Stimulated activated CD4-positive, alpha-beta T cell treated with anti-CD3 and anti-CD28 coated beads, TNF-alpha, amount 100 ng/mL, for 1 hour (primary cell): Measurements from ENCODE around the gene CPT2.
A peak's percentile ranks its signal among the peaks of the same experiment; 100 is the strongest.

Experiments
- DNase-seq, 3 donors: peaks; one replicate each; pipeline ENCODE4 v3.0.0-alpha.2; 2020; ENCODE audit warnings: low read depth in 3 of 3, low spot score in 1 of 3

CPT2 gene

DNA sequence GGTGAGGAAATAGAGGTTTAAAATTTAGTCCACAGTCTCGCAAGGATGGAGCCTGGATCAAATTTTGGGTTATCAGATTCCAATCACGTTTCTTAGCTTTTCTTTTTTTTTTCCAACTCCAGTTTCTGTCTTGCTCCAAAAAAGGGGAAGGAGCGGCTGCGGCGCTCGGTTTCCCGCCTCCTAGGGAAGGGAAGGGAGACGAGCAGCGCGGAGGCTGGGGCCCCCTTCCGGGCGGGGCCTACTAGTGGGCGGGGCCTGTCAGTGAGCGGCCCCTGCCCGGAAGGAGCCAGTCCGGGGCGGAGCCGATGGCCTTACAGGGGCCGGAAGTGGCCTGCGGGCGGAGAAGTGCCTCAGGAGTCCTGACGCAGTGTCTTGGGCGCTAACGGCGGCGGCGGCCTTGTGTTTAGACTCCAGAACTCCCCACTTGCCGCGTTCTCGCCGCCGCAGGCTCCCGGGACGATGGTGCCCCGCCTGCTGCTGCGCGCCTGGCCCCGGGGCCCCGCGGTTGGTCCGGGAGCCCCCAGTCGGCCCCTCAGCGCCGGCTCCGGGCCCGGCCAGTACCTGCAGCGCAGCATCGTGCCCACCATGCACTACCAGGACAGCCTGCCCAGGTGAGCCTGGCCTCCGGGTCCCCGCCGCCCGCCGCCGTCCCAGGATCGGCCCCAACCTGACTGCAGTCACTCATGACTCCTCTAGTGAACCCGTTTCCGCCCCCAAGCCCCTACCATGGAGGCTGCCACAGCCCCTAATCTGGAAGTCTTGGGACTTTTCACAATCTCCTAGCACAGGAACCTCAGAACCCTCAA, at the start of gene CPT2:
CPT2 (plus strand) TSS at position 340 of the 806 bp plus-strand sequence; CDS start at position 460, 120 bp downstream.
- peak; percentile 74 to 83 (median 77) for DNase-seq

DNA sequence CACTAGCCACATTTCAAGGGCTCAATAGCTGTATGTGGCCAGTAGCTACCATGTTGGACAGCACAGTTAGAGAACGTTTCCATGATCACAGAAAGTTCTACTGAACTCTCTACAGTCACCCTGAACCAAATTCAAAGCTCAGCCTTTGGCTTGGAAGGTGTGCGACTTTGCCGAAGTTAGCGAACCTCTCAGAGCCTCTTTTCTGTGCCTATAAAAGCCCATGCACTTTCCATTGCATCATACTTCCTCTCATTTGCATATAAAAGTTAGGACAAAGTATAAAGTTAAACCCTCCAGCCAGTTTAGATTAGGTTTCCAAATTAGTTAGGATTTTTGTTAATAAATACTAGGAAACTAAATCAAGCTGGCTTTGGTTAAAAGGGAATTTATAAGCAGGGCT, 49.5 kb upstream of the CPT2 start:
- no peak for DNase-seq

DNA sequence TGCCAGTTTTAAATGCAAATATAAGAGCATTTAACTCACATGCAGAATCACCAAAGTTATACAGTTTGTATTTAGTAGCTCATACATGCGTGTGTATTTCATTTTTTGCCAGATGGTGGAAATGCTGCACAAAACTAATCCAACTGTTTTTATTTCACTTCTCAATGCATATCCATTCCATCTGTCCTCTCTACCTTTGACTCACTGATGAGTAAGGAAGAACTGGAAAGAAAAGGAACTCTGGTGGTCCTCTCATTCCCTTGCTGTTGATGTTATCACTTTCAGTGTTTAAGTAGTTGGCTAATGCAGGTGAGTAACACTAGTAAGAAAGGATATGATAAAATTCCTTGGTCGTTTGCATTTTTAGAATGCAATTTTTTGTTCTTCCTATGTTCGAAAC, 48.5 kb upstream of the CPT2 start:
- no peak for DNase-seq

DNA sequence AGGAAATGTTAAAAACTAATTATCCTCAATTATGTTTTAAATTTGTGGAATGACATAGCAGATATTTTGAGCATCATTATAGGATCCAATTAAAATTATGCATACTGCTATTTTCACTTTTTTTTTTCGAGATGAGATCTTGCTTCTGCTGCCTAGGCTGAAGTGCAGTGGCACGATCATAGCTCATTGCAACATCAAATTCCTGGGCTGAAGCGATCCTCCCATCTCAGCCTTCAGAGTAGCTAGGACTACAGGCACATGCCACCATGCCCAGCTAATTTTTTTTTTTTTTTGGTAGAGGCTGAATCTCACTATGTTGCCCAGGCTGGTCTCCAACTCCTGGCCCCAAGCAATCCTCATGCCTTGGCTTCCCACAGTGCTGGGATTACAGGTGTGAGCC, 42.9 kb upstream of the CPT2 start:
- no peak for DNase-seq

DNA sequence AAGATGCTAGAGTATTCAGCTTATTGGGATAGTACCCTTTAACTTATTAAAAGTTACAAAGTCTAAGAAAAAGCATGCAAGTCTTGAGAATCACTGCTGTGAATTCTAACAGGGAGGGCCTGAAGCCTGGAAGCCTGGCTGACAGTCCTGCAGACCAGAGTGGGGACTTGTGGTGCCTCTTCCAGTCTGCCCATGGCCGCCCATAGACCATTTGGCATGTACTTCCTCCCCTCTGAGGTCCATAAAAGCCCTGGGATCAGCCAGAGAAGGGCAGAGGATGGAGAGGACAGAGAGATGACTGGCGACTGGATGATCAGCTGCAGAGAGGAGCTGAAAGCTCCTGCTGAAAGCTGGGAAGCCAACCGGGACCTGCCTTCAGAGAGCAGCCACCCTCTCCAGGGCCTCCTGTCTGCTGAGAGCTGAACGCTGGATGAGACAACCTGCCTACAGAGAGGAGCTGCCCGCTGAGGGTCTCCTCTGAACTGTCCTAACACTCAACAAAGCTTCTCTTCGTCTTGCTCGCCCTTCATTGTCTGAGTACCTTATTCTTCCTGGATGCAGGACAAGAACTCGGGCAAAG, 41.7 kb upstream of the CPT2 start:
- no peak for DNase-seq

DNA sequence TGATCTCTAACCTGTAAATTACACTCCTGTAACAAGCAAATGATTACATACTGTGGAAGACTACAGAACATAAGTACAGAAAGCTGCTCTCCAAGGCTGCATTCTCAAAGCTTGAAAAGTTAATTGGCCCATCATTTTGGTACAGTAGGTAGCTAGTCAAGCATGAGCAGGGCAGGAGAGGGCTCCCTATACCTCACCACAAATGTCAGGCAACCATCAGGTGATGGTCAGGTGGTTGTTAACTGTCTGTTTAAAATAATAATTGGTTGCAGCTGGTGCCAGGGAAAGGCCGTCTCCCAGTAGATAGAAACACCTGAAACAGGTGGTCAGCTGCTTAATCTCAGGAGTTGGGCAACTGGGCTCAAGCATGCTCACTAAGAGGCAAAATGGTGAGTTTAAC, 41.1 kb upstream of the CPT2 start:
- no peak for DNase-seq

DNA sequence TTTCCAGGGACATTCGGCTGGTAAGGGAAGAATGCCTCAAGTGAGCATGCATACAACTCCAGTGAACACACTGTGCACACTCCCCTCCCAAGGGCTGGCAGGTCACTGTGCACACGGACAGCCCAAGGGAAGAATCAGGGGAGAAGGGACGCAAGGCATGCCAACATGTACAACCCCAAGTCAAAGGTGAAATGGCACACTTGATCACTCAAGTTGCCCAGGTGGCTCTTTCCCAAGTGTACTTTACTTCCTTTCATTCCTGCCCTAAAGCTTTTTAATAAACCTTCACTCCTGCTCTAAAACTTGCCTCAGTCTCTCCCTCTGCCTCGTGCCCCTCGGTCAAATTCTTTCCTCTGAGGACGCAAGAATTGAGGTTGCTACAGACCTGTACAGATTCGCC, 40.7 kb upstream of the CPT2 start:
- no peak for DNase-seq

DNA sequence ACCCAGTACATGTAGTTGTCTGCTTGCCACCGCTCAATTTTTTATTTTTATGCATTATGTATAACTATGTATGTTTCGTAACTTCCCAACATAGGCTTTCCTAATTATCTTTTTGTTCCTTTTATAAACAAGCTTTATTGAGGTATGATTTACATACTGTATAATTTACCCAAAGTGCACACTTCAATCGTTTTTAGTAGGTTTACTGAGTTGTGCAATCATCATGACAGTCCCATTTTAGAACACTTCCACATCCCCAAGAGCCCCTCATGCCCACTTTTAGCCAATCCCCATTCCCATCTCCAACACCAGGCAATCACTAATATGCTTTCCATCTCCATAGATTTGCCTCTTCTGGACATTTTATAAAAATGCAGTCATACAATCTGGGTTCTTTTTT, 39.8 kb upstream of the CPT2 start:
- DNase-seq = no peak

DNA sequence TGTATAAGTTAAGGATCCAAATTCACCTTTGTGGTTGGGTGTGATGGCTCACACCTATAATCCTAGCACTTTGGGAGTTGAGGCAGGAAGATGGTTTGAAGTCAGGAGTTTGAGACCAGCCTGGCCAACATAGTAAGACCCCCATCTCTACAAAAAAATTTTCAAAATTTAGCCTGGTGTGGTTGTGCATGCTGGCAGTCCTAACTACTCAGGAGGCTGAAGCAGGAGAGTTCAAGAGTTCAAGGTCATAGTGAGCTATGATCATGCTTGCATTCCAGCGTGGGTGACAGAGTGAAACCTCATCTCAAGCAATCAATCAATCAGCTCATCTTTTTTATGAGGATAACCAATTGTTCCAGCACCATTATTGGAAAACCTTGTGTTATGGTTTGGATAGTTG, 37.7 kb upstream of the CPT2 start:
- DNase-seq = no peak

DNA sequence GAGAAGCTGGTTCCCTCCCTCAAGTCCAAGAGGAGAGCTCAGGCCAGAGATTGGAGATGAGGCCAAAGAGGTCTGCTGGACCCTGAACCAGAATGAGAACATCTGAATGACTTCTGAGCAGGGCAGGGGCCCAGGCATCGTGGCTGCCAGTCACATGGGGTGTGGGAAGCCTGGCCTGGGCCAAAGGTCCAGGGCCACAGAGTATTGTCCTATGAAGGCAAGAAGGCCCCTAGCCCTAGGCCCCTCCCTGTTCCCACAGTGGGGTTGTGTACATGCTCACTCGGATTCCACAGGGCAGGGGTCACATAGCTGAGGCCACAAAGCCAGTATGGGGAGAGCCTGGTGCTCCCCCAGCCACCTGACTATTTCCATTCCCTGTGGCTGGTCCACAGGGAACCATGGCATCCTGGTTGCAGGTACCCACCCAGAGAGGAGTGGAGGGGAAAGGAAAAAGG, 35.7 kb upstream of the CPT2 start:
- DNase-seq = no peak

DNA sequence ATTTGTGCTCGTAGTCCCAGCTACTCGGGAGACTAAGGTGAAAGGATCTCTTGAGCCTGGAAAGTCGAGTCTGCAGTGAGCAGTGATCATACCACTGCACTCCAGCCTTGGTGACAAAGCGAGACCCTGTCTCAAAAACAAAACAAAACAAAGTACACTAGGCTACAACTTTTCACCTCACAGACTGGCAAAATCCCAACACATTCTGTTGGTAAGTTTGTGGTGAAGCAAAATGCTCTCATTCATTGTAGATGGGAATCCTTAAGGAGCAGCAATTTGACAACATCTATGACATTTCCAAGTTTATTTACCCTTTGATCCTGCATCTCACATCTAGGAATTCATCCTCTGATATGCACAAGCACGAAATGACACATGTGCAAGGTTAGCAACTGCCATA, 34.0 kb upstream of the CPT2 start:
- DNase-seq = no peak

DNA sequence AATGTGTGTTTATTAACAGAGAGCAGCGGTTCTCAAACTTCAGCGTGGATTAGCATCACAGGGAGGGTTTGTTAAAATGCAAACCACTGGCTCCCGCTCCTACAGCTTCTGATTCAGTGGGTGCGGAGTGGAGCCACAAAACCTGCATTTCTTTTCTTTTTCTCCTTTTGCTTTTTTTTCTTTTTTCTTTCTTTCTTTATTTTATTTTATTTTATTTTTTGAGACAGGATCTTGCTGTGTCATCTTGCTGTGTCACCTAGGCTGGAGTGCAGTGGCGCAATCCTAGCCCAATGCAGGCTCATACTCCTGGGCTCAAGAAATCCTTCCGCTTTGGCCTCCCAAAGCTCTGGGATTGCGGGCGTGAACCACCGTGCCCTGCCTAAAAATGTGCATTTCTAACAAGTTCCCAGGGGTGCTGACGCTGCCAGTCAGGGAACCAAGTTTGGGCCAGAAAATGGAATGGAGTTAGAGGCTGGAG, 33.3 kb upstream of the CPT2 start:
- no peak for DNase-seq

DNA sequence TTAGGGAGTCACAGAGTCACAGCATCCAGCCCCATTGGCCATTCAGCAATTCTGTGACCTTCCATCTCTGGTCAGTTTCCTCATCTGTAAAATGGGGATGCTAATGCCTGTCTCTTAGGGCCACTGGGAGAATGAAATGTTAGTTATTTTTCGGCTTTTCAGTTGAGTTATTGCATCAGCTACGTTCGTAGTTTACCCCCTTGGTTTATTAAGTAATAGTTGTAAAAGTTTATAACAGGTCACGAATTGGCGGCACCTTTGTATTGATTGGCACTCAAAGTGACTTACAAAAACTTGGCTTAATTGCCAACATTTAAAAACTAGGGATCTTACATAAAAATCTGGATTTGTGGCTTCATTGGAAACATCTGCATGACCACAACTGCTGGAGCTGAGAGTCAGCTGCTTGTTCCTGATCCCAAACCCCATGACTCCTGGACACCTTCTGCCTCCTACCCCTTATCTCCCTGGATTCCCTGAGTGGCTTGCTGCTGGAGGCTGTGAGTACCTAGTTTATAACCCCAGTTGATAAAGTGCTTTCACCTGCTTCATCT, 31.1 kb upstream of the CPT2 start:
- no peak for DNase-seq

DNA sequence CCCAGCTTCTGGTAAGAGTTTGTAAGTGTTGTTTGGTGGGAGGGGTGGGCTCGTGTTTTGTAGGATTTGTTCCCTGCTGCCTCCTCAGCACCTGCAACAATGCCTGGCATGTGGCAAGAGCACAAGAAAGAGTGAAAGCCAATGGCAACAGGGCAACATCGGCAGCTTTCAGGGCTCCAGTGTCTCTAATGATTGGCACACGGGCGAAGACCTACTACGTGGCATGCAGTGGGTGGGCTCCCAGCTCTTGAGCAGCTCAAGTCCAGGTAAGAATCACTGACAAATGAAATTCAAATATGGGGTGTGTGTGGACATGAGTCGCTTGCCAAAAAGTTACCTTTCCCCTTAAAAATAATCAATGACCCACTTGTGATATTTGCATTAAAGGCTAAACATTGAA, 30.3 kb upstream of the CPT2 start:
- DNase-seq = no peak

DNA sequence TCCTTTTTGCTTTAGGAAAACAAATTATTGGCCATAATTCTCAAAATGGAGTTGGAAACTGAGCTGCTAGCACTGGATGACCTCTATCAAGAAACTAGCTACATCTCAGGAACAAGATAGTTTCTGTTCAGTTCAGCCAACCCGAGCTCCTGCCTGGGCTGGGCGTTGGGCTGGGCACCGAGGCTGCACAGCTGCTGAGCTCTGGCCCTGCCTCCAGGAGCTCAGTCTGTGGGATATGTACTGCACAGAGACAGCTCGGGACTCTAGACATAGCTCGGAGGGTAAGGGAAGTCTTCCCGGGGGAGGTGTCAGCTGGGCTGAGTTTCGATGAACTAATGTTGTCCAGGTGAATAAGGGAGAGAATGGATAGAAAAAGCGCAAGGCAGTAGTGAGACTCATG, 29.7 kb upstream of the CPT2 start:
- DNase-seq = no peak

DNA sequence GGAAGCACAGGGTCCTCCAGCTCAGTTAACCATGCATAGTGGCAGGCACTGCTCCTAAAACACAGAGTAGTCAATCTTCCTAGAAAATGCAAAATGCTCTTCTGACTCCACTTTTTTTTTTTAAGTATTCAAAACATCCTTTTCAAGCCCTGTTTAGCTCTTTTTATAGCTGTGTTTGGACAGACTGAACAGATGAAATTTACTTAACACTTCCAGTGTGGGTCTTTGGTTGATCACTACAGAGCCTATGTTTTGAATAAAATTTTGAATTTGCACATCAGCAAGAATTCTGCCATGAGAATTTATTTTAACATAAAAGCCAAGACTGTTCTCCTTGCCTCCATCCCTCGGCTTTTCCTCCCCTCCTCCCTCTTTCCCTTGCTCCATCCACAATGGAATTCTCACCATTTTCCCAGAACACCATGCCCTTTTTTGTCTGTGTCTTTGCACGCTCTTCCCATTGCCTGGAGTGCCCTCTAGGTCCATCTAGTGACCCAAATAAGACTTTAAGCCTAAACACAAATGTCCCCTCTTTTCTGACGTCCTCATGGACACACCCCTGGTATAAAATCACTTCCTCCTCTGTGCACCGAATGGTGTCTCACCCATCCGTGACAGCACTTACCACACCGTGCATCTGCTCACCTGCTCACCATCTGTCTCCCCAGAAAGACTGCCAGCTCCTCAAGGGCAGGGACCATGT, 24.0 kb upstream of the CPT2 start:
- no peak for DNase-seq

DNA sequence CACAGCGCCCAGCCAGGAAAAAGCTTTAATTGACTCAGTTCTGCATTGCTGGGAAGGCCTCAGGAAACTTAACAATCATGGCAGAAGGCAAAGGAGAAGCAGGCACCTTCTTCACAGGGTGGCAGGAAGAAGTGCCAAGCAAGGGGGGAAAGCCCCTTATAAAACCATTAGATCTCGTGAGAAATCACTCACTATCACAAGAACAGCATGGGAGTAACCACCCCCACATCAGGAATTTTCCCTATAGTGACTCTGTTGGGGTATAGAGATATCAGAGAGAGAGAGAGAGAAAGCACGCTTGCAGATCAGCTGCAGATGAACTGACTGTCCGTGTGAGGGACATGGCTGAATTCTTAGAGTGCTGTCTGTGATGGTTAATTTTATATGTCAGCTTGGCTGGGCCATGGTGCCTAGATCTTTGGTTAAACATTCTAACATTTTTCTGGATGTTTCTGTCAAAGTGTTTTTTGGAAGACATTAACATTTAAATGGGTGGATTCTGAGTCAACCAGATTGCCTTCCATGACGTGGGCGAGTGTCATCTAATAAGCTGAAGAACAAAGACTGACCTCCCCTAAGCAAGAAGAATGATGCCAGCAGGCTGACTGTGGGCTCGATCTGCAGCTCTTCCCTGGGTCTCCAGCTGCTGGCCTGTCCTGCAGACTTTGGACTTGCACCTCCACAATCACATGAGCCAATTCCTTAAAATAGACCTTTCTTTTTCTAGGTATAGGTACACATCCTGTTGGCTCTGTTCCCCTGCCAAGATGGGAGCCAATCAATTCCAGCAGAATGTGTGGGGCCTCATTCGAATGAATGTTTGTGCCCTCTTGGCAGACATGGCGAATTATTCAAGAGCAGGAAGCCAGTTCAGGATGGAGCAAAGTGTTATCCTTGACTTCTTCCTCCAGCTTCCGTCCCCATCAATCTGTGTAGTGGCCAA, 21.4 kb upstream of the CPT2 start:
- no peak for DNase-seq

DNA sequence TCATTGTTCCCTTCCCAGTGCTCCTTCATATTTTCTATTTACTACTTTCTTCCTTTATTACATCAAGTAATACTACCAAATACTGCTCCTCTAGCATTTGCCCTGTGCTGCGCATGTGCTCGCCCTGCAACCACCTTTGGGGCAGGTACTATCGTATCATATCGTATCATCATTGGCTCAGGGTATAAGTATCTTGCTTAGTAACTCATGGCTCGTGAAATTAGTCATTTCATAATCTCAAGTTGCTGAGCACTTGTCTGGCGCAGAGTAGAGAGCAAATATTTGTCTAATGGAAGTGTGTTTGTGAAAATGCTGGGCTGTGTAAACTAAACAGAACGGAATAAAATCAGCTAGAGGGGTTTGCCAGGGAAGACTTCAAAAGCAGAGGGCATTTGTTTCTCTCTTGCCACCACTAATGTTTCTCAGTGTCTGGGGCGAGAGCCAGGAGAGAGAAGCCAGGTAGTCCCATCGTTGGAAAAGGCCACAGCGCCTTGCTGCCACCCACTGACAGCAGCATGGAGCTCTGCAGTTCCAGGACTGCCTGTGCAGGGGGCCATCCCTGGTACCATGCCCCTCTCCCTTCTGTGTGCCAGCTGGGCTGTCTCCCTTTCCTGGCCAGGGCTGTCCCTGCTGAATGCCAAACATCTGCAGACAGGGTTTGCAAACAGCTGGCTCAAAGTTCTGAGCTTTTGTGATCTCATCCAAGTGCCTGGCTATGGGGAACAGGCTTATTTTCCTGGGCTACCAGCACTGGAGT, 20.0 kb upstream of the CPT2 start:
- no peak for DNase-seq

DNA sequence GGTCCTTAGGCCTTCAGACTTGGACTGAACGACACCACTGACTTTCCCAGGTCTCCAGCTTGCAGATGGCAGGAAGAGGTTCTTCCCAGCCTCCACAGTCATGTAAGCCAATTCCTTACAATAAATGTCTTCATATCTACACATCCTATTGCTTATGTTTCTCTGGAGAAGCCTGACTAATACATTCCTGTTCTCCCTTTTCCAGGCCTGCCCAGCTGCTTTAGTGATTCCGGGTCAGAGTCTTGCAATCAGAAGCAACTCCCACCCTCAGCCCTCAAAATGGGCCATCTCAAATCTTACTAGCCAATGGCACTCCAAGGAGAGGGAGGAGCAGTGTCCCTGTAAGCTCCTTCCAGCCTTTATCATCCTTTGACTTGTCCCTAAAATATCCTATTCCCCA, 16.4 kb upstream of the CPT2 start:
- no peak for DNase-seq

DNA sequence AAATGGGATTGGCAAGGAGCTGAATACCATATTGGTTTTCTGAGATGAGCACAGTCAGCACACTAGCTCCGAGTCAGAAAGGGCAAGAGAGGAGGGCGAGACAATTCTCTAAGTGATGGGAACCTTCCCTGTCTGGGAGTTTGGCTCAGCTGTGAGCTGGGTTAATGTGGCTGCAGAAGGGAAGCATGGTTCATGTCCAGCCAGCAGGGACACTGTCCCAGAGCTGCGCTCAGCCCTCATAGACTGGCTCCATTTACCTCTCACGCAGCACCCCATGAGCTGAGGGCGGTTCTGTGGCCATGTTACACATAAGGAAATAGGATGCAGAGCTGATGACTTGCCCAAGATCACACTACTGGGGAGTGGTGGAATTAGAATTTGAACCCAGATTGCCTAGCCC, 15.7 kb upstream of the CPT2 start:
- DNase-seq = no peak
